ENCODE measurements around the gene MTCH2. TPM values are rescaled to one million over a fixed set of nuclear protein-coding genes. Genes with fewer than 3 reads are reported as not detected.
"Not testable (repeated sequence)": the region's sequence is repeated elsewhere in the genome, so short reads cannot be mapped to it uniquely, and the experiment has no call there.

The MTCH2 gene
- 10 to 100 TPM; 31.1 to 60.9 (median 51.2) TPM for total RNA-seq

DNA sequence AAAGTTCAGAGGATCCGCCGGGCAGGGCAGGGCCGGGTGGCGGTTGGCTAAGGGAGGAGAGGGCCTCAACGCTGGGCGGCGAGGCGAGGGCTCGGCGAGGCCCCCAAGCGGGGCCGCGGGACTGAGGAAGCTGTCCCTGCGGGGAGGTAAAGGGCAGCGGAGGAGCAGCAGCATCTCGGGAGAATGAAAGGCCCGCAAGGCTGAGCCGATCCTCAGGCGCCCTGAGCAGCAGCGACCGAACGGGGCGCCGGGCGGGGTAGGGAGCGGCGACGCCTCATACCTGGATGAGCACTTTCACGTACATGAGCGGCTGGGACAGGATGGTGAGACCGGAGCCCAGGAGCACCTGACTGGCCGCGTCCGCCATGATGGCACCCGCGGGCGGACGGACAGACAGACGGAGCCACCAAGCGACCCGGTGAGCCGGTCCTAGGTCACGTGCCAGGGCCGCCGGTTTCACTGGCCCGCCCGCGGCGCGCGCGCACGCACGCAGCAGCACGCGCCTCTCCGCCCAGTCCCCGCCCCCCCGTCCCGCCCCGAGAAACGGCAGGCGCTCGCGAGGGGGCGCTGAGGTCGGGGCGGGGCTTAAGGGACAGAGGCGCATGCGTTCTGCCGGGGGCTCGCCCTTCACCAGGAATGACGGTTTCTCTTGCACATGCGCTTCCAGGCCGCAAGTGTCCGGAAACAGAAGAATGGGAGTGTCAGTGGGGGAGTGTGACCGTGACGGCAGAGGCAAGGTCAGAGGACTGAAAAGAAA is at the start of gene MTCH2:
TSS of gene MTCH2 (minus strand) at position 461 of the 757 bp plus-strand sequence. CDS start at position 367, 94 bp downstream.
- TF ChIP-seq POLR2A (IDR thresholded peaks at IDR 0.05) (peak in 1 of 2 donors; percentile 72), EP300 (IDR thresholded peaks at IDR 0.05) (no peak), CTCF (IDR thresholded peaks at IDR 0.05) (peak in 1 of 2 donors; percentile 54), POLR2AphosphoS5 (IDR thresholded peaks at IDR 0.05) (peak; percentile 32 to 43 (median 39))
- DNase-seq (ENCODE audit: low spot score in 2 of 2), result peak; percentile 97

DNA sequence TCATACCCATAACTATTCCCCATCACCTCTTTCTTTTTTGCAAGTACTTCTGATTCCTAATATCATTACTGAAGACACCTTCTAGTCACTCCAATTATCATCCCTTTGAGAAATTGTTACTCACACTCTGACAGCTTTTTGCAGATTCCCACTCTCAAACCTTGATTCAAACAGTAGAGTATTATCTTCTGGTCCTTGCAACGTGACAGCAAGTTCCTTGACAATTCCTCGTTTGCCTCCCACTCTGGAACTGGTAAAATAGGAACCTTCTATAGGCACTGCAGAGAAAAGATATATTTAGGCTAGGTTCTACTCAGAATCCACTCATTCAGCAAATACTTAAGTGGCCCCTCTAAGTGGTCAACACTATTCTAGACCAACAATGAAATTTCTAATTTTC is 49.6 kb upstream of the MTCH2 start:
- no peaks in the 10 kb centered on the region for H3K27me3 ChIP-seq
- no peak for DNase-seq (ENCODE audit: low spot score in 2 of 2)
- no peak overlapping the region for H3K4me3 ChIP-seq
- no peaks in the 10 kb centered on the region for H3K4me1 ChIP-seq
- no peaks in the 10 kb centered on the region for H3K9me3 ChIP-seq
- no peaks in the 10 kb centered on the region for H3K36me3 ChIP-seq
- 62% methylated on average over 2 of the region's 2 CpGs for WGBS
- no peak overlapping the region for H3K27ac ChIP-seq
- TF ChIP-seq POLR2AphosphoS5 (IDR thresholded peaks at IDR 0.05) (no peak), CTCF (IDR thresholded peaks at IDR 0.05) (no peak), EP300 (IDR thresholded peaks at IDR 0.05) (no peak), POLR2A (IDR thresholded peaks at IDR 0.05) (no peak)

More for the DNA sequence above, at the start of gene MTCH2:
- peaks cover 14% of the 10 kb centered on the region for H3K36me3 ChIP-seq
- H3K27ac ChIP-seq, result peak within 1 kb of the TSS; percentile 93
- no peaks in the 10 kb centered on the region for H3K9me3 ChIP-seq
- H3K4me1 ChIP-seq, result peaks cover 17% of the 10 kb centered on the region
- no peaks in the 10 kb centered on the region for H3K27me3 ChIP-seq
- whole genome bisulfite sequencing, result 2% methylated on average over 44 of the region's 78 CpGs
- H3K4me3 ChIP-seq, result peak within 1 kb of the TSS; percentile 84

DNA sequence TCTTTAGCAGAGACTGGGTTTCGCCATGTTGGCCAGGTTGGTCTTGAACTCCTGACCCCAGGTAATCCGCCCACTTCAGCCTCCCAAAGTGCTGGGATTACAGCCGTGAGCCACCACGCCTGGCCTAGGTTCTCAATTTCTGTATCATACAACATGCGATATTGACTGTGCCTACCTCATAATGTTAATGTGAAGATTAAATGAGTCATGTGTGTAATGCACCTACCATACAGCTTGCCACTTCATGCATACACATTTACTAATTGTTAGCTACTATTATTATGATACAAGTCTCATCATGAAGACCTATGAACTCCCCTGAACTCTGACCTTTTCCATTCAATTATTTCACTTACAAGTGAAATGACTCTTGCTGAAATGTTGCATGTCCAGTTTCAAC is 47.1 kb upstream of the MTCH2 start:
- H3K36me3 ChIP-seq, result no peaks in the 10 kb centered on the region
- 97% methylated on average over 5 of the region's 5 CpGs for WGBS
- no peaks in the 10 kb centered on the region for H3K9me3 ChIP-seq
- H3K4me1 ChIP-seq, result no peaks in the 10 kb centered on the region
- no peak for DNase-seq (ENCODE audit: low spot score in 2 of 2)
- H3K27ac ChIP-seq, result no peak overlapping the region
- H3K27me3 ChIP-seq, result no peaks in the 10 kb centered on the region
- no peak overlapping the region for H3K4me3 ChIP-seq
- no peak for TF ChIP-seq POLR2AphosphoS5 (IDR thresholded peaks at IDR 0.05)

DNA sequence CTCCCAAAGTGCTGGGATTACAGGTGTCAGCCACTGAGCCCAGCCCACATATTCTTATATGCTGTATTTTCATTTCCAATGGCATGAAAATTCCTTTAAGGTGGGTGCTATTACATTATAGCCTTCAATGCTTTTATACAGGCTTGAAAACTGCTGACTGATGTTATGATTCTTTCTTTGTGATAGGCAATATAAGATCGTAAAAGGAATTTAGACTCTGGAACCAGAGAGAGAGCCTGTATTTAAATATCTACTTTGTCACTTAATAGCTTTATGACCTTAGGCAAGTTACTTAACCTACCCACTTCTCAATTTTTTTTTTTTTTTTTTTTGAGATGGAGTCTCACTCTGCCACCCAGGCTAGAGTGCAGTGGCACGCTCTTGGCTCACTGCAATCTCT is 46.6 kb upstream of the MTCH2 start:
- no peak for TF ChIP-seq CTCF (IDR thresholded peaks at IDR 0.05)
- TF ChIP-seq POLR2AphosphoS5 (IDR thresholded peaks at IDR 0.05), result no peak
- TF ChIP-seq EP300 (IDR thresholded peaks at IDR 0.05), result no peak
- no peak for TF ChIP-seq POLR2A (IDR thresholded peaks at IDR 0.05)
- Histone ChIP-seq H3K4me3 (no peak overlapping the region), H3K36me3 (no peaks in the 10 kb centered on the region), H3K27ac (no peak overlapping the region), H3K27me3 (no peaks in the 10 kb centered on the region), H3K4me1 (no peaks in the 10 kb centered on the region), H3K9me3 (no peaks in the 10 kb centered on the region)
- 77% methylated on average over 2 of the region's 2 CpGs for whole genome bisulfite sequencing
- DNase-seq (ENCODE audit: low spot score in 2 of 2), result no peak

- no peaks in the 10 kb centered on the region for H3K4me1 ChIP-seq
- WGBS, result 98% methylated on average over 4 of the region's 4 CpGs
- no peak for DNase-seq (ENCODE audit: low spot score in 2 of 2)
- H3K9me3 ChIP-seq, result no peaks in the 10 kb centered on the region
- H3K36me3 ChIP-seq, result no peaks in the 10 kb centered on the region
- TF ChIP-seq POLR2AphosphoS5 (IDR thresholded peaks at IDR 0.05) (no peak), POLR2A (IDR thresholded peaks at IDR 0.05) (no peak), CTCF (IDR thresholded peaks at IDR 0.05) (no peak), EP300 (IDR thresholded peaks at IDR 0.05) (no peak)
- no peak overlapping the region for H3K27ac ChIP-seq
- no peaks in the 10 kb centered on the region for H3K27me3 ChIP-seq
- H3K4me3 ChIP-seq, result no peak overlapping the region
These were observed 45.8 kb upstream of the MTCH2 start for GRCh38 chr11:47688111-47688510.

DNA sequence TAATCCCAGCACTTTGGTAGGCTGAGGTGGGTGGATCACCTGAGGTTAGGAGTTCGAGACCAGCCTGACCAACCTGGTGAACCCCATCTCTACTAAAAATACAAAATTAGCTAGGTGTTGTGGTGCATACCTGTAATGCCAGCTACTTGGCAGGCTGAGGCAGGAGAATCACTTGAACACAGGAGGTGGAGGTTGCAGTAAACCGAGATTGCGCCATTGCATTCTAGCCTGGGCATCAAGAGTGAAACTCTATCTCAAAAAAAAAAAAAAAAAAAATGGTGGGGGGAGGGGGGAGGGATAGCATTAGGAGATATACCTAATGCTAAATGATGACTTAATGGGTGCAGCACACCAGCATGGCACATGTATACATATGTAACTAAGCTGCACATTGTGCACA is 44.3 kb upstream of the MTCH2 start:
- H3K36me3 ChIP-seq; H3K9me3 ChIP-seq; H3K4me3 ChIP-seq; H3K27ac ChIP-seq; H3K4me1 ChIP-seq; H3K27me3 ChIP-seq; DNase-seq (ENCODE audit: low spot score in 2 of 2): not testable (repeated sequence)
- 93% methylated on average over 3 of the region's 3 CpGs for WGBS
